SK-MEL-5 (cell line): ENCODE results near the gene AQP1. TPM values are rescaled to one million over a fixed set of nuclear protein-coding genes. Genes with fewer than 3 reads are reported as not detected.

ENCODE experiments used
- DNase-seq: peaks from one replicate; pipeline ENCODE4 v3.0.0-alpha.2; 2016; ENCODE audit warnings: low read depth, low spot score
- in situ Hi-C: cut with HindIII; loops from 2 replicates; pipeline ENCODE4 v1.10.0; 2016; ENCODE audit warnings: low sequenced_read_pairs, high pct_unique_total_duplicates, low pct_unique_long_range_greater_than_20kb
- total RNA-seq: library from RNA; depleted of rRNA; stranded (reverse); fragments of >200 nt; shearing (Covaris generic); gene quantifications from 2 replicates; pipeline ENCODE4 v1.2.3, GENCODE V29; 2014

The AQP1 gene
- total RNA-seq, 1 experiment from 2014 or later = 0.03 TPM

- DNase-seq = peak; percentile 36
- in situ Hi-C loops = no loop called here
Observed at GRCh38 chr7:30937416-30937815, 25.8 kb downstream of the AQP1 start.

- DNase-seq = peak; percentile 88
- in situ Hi-C loops = no loop called here
Observed at GRCh38 chr7:30938435-30939316, 27.0 kb downstream of the AQP1 start.

- in situ Hi-C loops = no loop called here
- no peak for DNase-seq
Observed at GRCh38 chr7:30941582-30942323, 30.1 kb downstream of the AQP1 start.

- in situ Hi-C loops = no loop called here
- no peak for DNase-seq
Observed at GRCh38 chr7:30950197-30950596, 38.5 kb downstream of the AQP1 start.

- in situ Hi-C loops = no loop called here
Observed at GRCh38 chr7:30954914-30955313, 43.3 kb downstream of the AQP1 start.

GRCh38 chr7:30956704-30957103 is 45.1 kb downstream of the AQP1 start:
- in situ Hi-C loops = no loop called here
- DNase-seq = no peak

More at GRCh38 chr7:30954914-30955313, 43.3 kb downstream of the AQP1 start:
- DNase-seq = no peak

- DNase-seq = no peak
- in situ Hi-C loops = no loop called here
Observed at GRCh38 chr7:30963842-30964241, 52.2 kb downstream of the AQP1 start, which contains the start of gene GHRHR. Gene GHRHR, plus strand, starts transcription at chr7:30963953. Its CDS starts 116 bp downstream, at chr7:30964069.

- in situ Hi-C loops = no loop called here
- DNase-seq = no peak
Observed at GRCh38 chr7:30965372-30965771, 53.7 kb downstream of the AQP1 start.

GRCh38 chr7:30965883-30966282 is 54.2 kb downstream of the AQP1 start:
- DNase-seq = no peak
- in situ Hi-C loops = no loop called here

GRCh38 chr7:30968294-30968693 is 56.6 kb downstream of the AQP1 start:
- in situ Hi-C loops = no loop called here
- DNase-seq = no peak

- DNase-seq = no peak
- in situ Hi-C loops = no loop called here
Observed at GRCh38 chr7:30968747-30969603, 57.3 kb downstream of the AQP1 start.

- in situ Hi-C loops = no loop called here
- DNase-seq = no peak
Observed at GRCh38 chr7:30969604-30969970, 57.9 kb downstream of the AQP1 start.

- DNase-seq = no peak
- in situ Hi-C loops = no loop called here
Observed at GRCh38 chr7:30970074-30970473, 58.4 kb downstream of the AQP1 start.

- in situ Hi-C loops = no loop called here
- DNase-seq = no peak
Observed at GRCh38 chr7:30970594-30971094, 59.0 kb downstream of the AQP1 start.

GRCh38 chr7:30971440-30971839 is 59.8 kb downstream of the AQP1 start:
- in situ Hi-C loops = no loop called here
- no peak for DNase-seq

- DNase-seq = no peak
- in situ Hi-C loops = no loop called here
Observed at GRCh38 chr7:30971840-30972563, 60.3 kb downstream of the AQP1 start.

GRCh38 chr7:30973292-30973691 is 61.6 kb downstream of the AQP1 start:
- DNase-seq = no peak
- in situ Hi-C loops = no loop called here
